OCI-LY1 (cell line): ENCODE data around the gene RRAS.
A peak's percentile ranks its signal among the peaks of the same experiment; 100 is the strongest.

Source experiments
- H2AFZ ChIP-seq: fragments of 200-600 bp; sonication (generic), shearing (Covaris generic); 2 replicates; pipeline ENCODE4 v1.6.0; 2014; ENCODE audit warnings: antibody characterized with exemption, mild to moderate bottlenecking, low read length
- H3F3A ChIP-seq: fragments of 200-600 bp; sonication (generic), shearing (Covaris generic); 2 replicates; pipeline ENCODE4 v1.6.0; 2014; ENCODE audit warnings: mild to moderate bottlenecking, antibody characterized with exemption, low read length, moderate library complexity; ENCODE audit not compliant: insufficient read depth
- H3K27ac ChIP-seq: fragments of 200-600 bp; sonication (generic); 2 replicates; pipeline ENCODE4 v1.5.1; 2014; ENCODE audit warnings: low read length, mixed run types, mild to moderate bottlenecking, low read depth; ENCODE audit not compliant: poor library complexity, severe bottlenecking
- H3K27me3 ChIP-seq: fragments of 200-600 bp; sonication (generic); 2 replicates; pipeline ENCODE4 v1.6.0; 2014; ENCODE audit warnings: antibody characterized with exemption, mild to moderate bottlenecking, low read length, moderate library complexity; ENCODE audit not compliant: insufficient read depth
- H3K36me3 ChIP-seq: fragments of 200-600 bp; sonication (generic); 2 replicates; pipeline ENCODE4 v1.6.1; 2014; ENCODE audit warnings: mild to moderate bottlenecking, antibody characterized with exemption, low read length, moderate library complexity, mixed read lengths; ENCODE audit not compliant: insufficient read depth
- H3K4me1 ChIP-seq: fragments of 200-600 bp; sonication (generic); 2 replicates; pipeline ENCODE4 v1.5.1; 2014; ENCODE audit warnings: mild to moderate bottlenecking, low read length, moderate library complexity; ENCODE audit not compliant: insufficient read depth, severe bottlenecking
- H3K4me2 ChIP-seq: fragments of 200-600 bp; sonication (generic), shearing (Covaris generic); 2 replicates; pipeline ENCODE4 v1.6.1; 2014; ENCODE audit warnings: low read length
- H3K4me3 ChIP-seq: fragments of 200-600 bp; sonication (generic); 2 replicates; pipeline ENCODE4 v1.5.1; 2014; ENCODE audit warnings: low read length, low read depth, mild to moderate bottlenecking, mixed read lengths; ENCODE audit not compliant: poor library complexity, severe bottlenecking
- H3K79me2 ChIP-seq: fragments of 200-600 bp; shearing (Covaris generic); 2 replicates; pipeline ENCODE4 v1.6.1; 2016; ENCODE audit warnings: mixed run types, low read length, mixed read lengths; ENCODE audit not compliant: insufficient read depth
- H3K9ac ChIP-seq: fragments of 200-600 bp; sonication (generic), shearing (Covaris generic); 2 replicates; pipeline ENCODE4 v1.6.1; 2014; ENCODE audit warnings: mild to moderate bottlenecking, low read length, mixed read lengths
- H3K9me2 ChIP-seq: fragments of 200-600 bp; sonication (generic), shearing (Covaris generic); 2 replicates; pipeline ENCODE4 v1.6.1; 2014; ENCODE audit warnings: low read depth, mild to moderate bottlenecking, low read length, mixed read lengths
- H3K9me3 ChIP-seq: fragments of 200-600 bp; shearing (Covaris generic); 2 replicates; pipeline ENCODE4 v1.6.1; 2014; ENCODE audit warnings: low read length, mixed read lengths
- H4K20me1 ChIP-seq: fragments of 200-600 bp; sonication (generic), shearing (Covaris generic); 2 replicates; pipeline ENCODE4 v1.6.0; 2016; ENCODE audit warnings: mild to moderate bottlenecking, low read length; ENCODE audit not compliant: insufficient read depth
- EZH2 ChIP-seq: fragments of 200-600 bp; sonication (generic), shearing (Covaris generic); IDR thresholded peaks from 2 replicates; pipeline ENCODE4 v1.8.0; 2017; ENCODE audit warnings: borderline replicate concordance, mixed run types, mild to moderate bottlenecking, antibody characterized with exemption, low read length, moderate library complexity, mixed read lengths
- TF ChIP-seq, protein P1 (sequence below): fragments of 200-600 bp; sonication (generic), shearing (Covaris generic); IDR thresholded peaks from 2 replicates; pipeline ENCODE4 v1.5.1; 2017; ENCODE audit warnings: mild to moderate bottlenecking, antibody characterized with exemption, low read length, moderate library complexity, mixed read lengths

RRAS gene

GRCh38 chr19:49683814-49684250, 43.9 kb upstream of the RRAS start:
- Histone ChIP-seq H3K79me2 (peaks cover 18% of the 10 kb centered on the region), H3F3A (no peaks in the 10 kb centered on the region), H3K36me3 (peaks cover 83% of the 10 kb centered on the region), H3K9ac (no peak overlapping the region), H3K27ac (peak overlapping the region; percentile 2), H3K4me2 (no peak overlapping the region), H3K4me3 (no peak overlapping the region), H3K27me3 (no peaks in the 10 kb centered on the region), H4K20me1 (no peaks in the 10 kb centered on the region), H3K4me1 (peaks cover 22% of the 10 kb centered on the region), H3K9me2 (no peaks in the 10 kb centered on the region), H3K9me3 (no peaks in the 10 kb centered on the region), H2AFZ (no peak overlapping the region)
- no peak for TF ChIP-seq EZH2
- TF ChIP-seq, protein P1, sequence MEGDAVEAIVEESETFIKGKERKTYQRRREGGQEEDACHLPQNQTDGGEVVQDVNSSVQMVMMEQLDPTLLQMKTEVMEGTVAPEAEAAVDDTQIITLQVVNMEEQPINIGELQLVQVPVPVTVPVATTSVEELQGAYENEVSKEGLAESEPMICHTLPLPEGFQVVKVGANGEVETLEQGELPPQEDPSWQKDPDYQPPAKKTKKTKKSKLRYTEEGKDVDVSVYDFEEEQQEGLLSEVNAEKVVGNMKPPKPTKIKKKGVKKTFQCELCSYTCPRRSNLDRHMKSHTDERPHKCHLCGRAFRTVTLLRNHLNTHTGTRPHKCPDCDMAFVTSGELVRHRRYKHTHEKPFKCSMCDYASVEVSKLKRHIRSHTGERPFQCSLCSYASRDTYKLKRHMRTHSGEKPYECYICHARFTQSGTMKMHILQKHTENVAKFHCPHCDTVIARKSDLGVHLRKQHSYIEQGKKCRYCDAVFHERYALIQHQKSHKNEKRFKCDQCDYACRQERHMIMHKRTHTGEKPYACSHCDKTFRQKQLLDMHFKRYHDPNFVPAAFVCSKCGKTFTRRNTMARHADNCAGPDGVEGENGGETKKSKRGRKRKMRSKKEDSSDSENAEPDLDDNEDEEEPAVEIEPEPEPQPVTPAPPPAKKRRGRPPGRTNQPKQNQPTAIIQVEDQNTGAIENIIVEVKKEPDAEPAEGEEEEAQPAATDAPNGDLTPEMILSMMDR = no peak

GRCh38 chr19:49682274-49682673, 42.3 kb upstream of the RRAS start:
- Histone ChIP-seq H3K4me2 (no peak overlapping the region), H3K9me3 (no peaks in the 10 kb centered on the region), H3K27me3 (no peaks in the 10 kb centered on the region), H3K79me2 (peaks cover 31% of the 10 kb centered on the region), H3K9ac (no peak overlapping the region), H4K20me1 (no peaks in the 10 kb centered on the region), H3K4me3 (no peak overlapping the region), H3K36me3 (peaks cover 68% of the 10 kb centered on the region), H2AFZ (no peak overlapping the region), H3K9me2 (no peaks in the 10 kb centered on the region), H3K27ac (no peak overlapping the region), H3F3A (no peaks in the 10 kb centered on the region), H3K4me1 (peaks cover 30% of the 10 kb centered on the region)
- TF ChIP-seq EZH2 = no peak
- TF ChIP-seq, protein P1 = no peak

DNA sequence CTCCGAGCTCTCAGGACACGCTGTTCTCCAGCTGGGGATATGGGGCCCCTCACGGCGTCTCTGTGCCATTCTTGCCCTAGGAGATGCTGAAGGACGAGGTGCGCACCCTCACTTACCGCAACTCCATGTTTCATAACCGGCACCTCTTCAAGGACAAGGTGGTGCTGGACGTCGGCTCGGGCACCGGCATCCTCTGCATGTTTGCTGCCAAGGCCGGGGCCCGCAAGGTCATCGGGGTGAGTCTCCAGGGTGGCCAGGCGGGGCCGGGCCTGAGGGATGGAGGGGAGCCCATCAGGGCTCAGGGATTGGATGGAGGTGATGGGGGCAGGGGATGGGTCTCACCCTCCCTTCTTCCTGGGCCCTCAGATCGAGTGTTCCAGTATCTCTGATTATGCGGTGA, 41.9 kb upstream of the RRAS start:
- Histone ChIP-seq H3K9ac (no peak overlapping the region), H3K4me3 (no peak overlapping the region), H3K27ac (no peak overlapping the region), H3K79me2 (peaks cover 31% of the 10 kb centered on the region), H3K36me3 (peaks cover 63% of the 10 kb centered on the region), H3K9me3 (no peaks in the 10 kb centered on the region), H3K4me2 (no peak overlapping the region), H4K20me1 (no peaks in the 10 kb centered on the region), H2AFZ (no peak overlapping the region), H3K27me3 (no peaks in the 10 kb centered on the region), H3F3A (no peaks in the 10 kb centered on the region), H3K4me1 (peaks cover 30% of the 10 kb centered on the region), H3K9me2 (no peaks in the 10 kb centered on the region)
- no peak for TF ChIP-seq EZH2
- TF ChIP-seq, protein P1 = no peak
